Measurements from ENCODE around the gene ALK.

GRCh38 chr2:29601872-29602271 is 319.5 kb downstream of the ALK start:
- TF ChIP-seq ZFX (IDR thresholded peaks at IDR 0.05; ENCODE audit: borderline replicate concordance) (no peak), CTCF (IDR thresholded peaks at IDR 0.05) (no peak)

All from 22Rv1 (cell line).